HFF-Myc (cell line): ENCODE measurements around the gene DNMT3B.

ENCODE experiments used
- DNase-seq: peaks from one replicate; pipeline ENCODE4 v3.0.0-alpha.2; 2011; ENCODE audit warnings: low read depth; ENCODE audit errors: extremely low read depth
- H3K4me3 ChIP-seq: replicated peaks from 2 replicates; pipeline ENCODE4 v1.5.1; 2011; ENCODE audit warnings: low read depth, mild to moderate bottlenecking, control low read depth, low read length
- TF ChIP-seq, protein P1 (sequence below): IDR thresholded peaks from 2 replicates; pipeline ENCODE4 v1.5.1; 2012; ENCODE audit warnings: mild to moderate bottlenecking, low read depth, low read length, control low read depth; ENCODE audit errors: missing control alignments

The DNMT3B gene

DNA sequence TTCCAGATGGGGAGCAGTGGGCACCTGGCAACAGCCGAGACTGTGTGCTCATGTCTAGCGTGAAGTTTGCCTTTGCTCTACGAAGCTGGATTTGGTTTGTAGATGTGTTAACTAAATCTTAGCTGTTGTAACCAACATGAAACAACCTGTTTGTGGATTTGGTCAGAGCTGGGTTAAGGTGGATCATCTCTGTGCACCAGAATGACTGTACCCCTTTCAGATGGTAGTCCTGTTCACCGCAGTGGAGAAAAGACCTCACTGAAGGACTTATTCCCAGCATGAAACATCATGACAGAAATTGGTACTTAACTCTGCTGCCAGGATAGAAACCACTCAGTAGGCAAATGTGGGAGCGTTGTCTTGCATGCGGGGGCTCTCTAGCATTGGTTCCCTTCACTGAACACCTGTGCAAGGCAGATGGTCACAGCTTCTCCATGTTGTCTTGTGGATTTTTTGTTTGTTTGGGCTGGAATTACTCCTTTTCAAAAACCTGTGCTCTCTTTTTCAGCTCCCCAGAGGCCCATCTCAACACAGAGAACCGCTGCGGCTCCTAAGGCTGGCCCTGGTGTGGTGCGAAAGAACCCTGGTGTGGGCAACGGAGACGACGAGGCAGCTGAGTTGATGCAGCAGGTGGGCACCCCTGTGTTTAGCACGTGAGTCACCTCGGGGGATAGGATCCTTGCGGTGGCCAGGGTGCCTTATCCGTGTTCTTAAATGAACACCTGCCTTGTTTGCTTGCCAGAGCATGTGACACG lies 77.2 kb downstream of the DNMT3B start:
- DNase-seq, result no peak
- TF ChIP-seq, protein P1, sequence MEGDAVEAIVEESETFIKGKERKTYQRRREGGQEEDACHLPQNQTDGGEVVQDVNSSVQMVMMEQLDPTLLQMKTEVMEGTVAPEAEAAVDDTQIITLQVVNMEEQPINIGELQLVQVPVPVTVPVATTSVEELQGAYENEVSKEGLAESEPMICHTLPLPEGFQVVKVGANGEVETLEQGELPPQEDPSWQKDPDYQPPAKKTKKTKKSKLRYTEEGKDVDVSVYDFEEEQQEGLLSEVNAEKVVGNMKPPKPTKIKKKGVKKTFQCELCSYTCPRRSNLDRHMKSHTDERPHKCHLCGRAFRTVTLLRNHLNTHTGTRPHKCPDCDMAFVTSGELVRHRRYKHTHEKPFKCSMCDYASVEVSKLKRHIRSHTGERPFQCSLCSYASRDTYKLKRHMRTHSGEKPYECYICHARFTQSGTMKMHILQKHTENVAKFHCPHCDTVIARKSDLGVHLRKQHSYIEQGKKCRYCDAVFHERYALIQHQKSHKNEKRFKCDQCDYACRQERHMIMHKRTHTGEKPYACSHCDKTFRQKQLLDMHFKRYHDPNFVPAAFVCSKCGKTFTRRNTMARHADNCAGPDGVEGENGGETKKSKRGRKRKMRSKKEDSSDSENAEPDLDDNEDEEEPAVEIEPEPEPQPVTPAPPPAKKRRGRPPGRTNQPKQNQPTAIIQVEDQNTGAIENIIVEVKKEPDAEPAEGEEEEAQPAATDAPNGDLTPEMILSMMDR, result no peak
- H3K4me3 ChIP-seq, result no peak overlapping the region

DNA sequence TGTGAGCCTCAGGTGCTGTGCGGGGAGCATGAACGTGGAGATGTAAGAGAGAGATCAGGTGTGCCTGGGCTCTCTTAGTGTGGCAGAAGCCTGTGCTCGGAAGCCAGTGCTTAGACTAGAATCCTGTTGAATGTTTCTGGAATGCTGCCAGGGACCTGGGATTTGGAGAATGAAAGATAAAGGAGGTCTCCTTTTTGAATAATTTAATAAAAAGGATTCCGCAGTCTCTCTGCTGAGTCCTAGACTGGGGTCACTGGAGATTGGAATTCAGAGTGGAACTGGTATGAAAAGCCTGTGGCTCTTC lies 77.7 kb downstream of the DNMT3B start:
- no peak for DNase-seq
- H3K4me3 ChIP-seq, result no peak overlapping the region
- TF ChIP-seq, protein P1, result no peak

DNA sequence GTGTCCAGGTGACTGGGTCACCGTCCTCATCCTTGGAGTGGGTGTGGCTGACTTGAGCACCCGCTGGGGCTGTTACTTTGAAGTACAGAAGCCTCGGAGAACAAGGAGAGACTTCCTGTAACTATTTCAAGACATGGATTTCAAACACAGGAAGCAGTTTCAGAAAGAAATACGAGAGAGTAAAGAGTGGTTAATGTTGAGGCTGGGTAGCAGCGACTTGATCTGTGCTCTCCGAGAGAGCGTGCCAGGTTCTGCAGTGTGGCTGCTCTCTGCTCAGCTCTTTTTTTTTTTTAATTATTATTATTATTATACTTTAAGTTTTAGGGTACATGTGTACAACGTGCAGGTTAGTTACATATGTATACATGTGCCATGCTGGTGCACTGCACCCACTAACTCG lies 79.0 kb downstream of the DNMT3B start:
- DNase-seq, result no peak
- H3K4me3 ChIP-seq, result no peak overlapping the region
- TF ChIP-seq, protein P1, result no peak

DNA sequence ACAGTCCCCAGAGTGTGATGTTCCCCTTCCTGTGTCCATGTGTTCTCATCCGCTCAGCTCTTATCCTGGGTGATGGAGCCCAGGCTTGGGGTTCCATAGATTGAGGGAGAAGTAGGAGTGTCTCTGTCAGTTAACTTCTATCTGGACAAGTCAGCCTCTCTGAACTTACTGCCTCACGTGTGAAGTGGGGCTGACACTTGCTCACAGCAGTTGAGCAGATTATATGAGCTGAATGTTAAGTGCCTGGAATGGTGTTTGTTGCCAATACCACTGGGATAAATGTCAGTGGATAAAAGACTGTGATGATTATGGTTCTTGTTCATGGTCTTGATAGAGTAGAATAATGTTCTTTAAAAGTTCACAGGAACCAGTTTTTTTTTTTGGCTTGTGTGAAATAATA lies 79.4 kb downstream of the DNMT3B start:
- TF ChIP-seq, protein P1, result no peak
- DNase-seq, result no peak
- no peak overlapping the region for H3K4me3 ChIP-seq

DNA sequence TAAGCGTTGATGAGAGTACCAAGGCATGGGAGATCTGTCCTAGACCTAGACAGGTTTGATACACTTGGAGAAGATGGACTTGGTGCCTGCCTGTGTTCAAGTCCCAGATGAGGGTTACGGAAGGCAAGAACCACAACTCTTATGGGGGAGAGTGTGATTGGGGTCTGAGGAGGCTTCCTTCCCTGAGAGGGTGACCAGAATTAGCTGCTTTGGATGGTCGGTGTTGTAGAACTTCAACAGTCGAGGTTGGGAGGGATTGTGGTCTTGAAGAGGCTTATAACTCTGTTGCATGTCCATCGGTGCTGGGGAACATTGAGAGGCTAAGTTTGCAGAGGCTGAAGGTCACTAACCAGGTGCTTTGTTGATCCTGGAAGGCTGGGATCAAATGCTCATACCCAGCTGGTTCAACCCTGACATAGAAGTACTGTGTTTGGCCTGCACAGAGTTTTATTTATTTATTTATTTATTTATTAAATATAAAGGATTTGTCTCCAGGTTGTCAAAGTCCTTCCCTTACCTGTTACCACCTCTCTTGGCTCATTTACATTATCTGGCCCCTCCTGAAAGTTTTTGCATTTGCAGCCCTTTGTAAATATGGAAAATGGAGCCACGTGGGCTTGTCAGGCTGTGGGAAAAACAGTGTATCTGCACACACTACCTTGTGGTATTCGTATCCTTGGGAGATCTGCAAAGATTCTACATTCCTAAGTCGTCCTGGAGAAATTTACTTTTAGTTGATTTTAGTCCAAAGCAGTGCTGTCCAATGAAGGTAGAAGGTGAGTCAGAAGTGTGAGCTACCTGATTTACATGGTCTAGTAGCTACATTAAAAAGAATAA lies 80.7 kb downstream of the DNMT3B start:
- DNase-seq, result no peak
- H3K4me3 ChIP-seq, result no peak overlapping the region
- TF ChIP-seq, protein P1, result no peak

DNA sequence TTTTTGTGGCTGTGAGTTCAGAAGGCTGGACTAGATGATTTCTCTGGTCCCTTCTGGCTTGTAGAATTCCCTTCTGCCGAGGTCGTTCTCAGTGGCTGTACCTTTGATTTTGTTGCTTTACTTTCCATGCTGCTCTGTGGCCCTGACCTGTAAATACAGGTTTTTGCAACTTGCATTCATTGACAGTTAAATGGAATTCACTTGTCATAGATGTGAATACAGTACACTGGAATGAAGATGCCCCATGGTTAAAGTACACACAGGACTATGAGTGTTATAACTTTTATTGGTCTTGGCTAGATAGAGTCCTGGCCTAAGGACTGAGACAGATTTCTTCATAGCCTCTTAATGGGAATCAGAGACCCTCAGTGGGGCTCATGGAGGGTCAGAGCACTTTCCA lies 83.6 kb downstream of the DNMT3B start:
- TF ChIP-seq, protein P1, result no peak

More for the DNA sequence above, 83.6 kb downstream of the DNMT3B start:
- H3K4me3 ChIP-seq, result no peak overlapping the region
- no peak for DNase-seq
